Endothelial cell of umbilical vein (primary cell): ENCODE measurements around the gene MYEOV. TPM values are rescaled to one million over a fixed set of nuclear protein-coding genes. Genes with fewer than 3 reads are reported as not detected.

ENCODE experiments used
- BruUV-seq: library from RNA; stranded (reverse); fragments of 400-500 nt; replicated peaks from 2 replicates; lab custom pipeline; 2021; lab: Mats Ljungman, UMichigan
- CTCF ChIA-PET: fragments of 300-600, 350-600 bp; sonication (Branson Sonifier 250); formaldehyde crosslinking; loops from one replicate; lab custom pipeline; 2021; ENCODE audit warnings: antibody characterized with exemption, inconsistent platforms; lab: Charles Lee
- POLR2A ChIA-PET: fragments of 300-600, 350-600 bp; sonication (Branson Sonifier 250); formaldehyde crosslinking; loops from one replicate; lab custom pipeline; 2021; ENCODE audit warnings: antibody characterized with exemption, inconsistent platforms; lab: Charles Lee
- DNase-seq: peaks from one replicate; pipeline ENCODE4 v3.0.0-alpha.2; 2011; ENCODE audit warnings: low read depth, low spot score
- FAIRE-seq: peaks from 2 replicates; lab custom pipeline; 2011; peaks lifted over from hg19 to GRCh38; lab: Jason Lieb, UNC
- H2AFZ ChIP-seq: 2 replicates; pipeline ENCODE4 v1.6.0; 2012; ENCODE audit warnings: low read depth, low read length, control low read depth, inconsistent platforms
- H3K27ac ChIP-seq: 2 replicates; pipeline ENCODE4 v1.5.1; 2011; ENCODE audit warnings: low read depth, mild to moderate bottlenecking, control low read depth, low read length, moderate library complexity; ENCODE audit not compliant: insufficient read depth
- H3K27me3 ChIP-seq, 2 experiments: 2 replicates each; pipeline versions ENCODE4 v1.6.0 to v1.6.1; 2011; ENCODE audit warnings: low read length in 2 of 2, mixed read lengths in 1 of 2; ENCODE audit not compliant: control insufficient read depth in 2 of 2, insufficient read depth in 2 of 2
- H3K36me3 ChIP-seq, 2 experiments: 2 replicates in 1 of 2; 3 replicates in 1 of 2; pipeline ENCODE4 v1.5.1; 2011; ENCODE audit warnings: low read length in 2 of 2, mild to moderate bottlenecking in 1 of 2, moderate library complexity in 1 of 2; ENCODE audit not compliant: control insufficient read depth in 2 of 2, insufficient read depth in 2 of 2; ENCODE audit errors: extremely low read depth in 1 of 2
- H3K4me1 ChIP-seq: 3 replicates; pipeline ENCODE4 v1.5.1; 2011; ENCODE audit warnings: mild to moderate bottlenecking, low read length; ENCODE audit not compliant: control insufficient read depth, insufficient read depth; ENCODE audit errors: extremely low read depth
- H3K4me2 ChIP-seq: 2 replicates; pipeline ENCODE4 v1.6.1; 2011; ENCODE audit warnings: low read length, control low read depth, mixed read lengths; ENCODE audit not compliant: insufficient read depth
- H3K4me3 ChIP-seq, 3 experiments: fragments of 200-600 bp in 1 of 3; sonication (generic), shearing (Covaris generic) in 1 of 3; replicated peaks in 1 of 3; 2 replicates each; pipeline ENCODE4 v1.5.1; 2011 to 2016; ENCODE audit warnings: control low read depth in 3 of 3, low read length in 3 of 3, mild to moderate bottlenecking in 2 of 3, inconsistent platforms in 1 of 3, low read depth in 1 of 3, moderate library complexity in 1 of 3; ENCODE audit not compliant: insufficient read depth in 1 of 3
- H3K79me2 ChIP-seq: 2 replicates; pipeline ENCODE4 v1.6.0; 2012; ENCODE audit warnings: low read length, inconsistent platforms; ENCODE audit not compliant: control insufficient read depth, insufficient read depth
- H3K9ac ChIP-seq: replicated peaks from 2 replicates; pipeline ENCODE3; 2011; ENCODE audit warnings: low read length, control low read depth; ENCODE audit not compliant: insufficient read depth; ENCODE audit errors: extremely low read depth
- H3K9me1 ChIP-seq: replicated peaks from 3 replicates; pipeline ENCODE4 v1.6.0; 2011; ENCODE audit warnings: mild to moderate bottlenecking, low read length; ENCODE audit not compliant: control insufficient read depth, insufficient read depth; ENCODE audit errors: extremely low read depth
- H3K9me3 ChIP-seq: replicated peaks from 2 replicates; pipeline ENCODE4 v1.5.1; 2012; ENCODE audit warnings: low read length, inconsistent platforms; ENCODE audit not compliant: control insufficient read depth, insufficient read depth
- H4K20me1 ChIP-seq: replicated peaks from 2 replicates; pipeline ENCODE3; 2011; ENCODE audit warnings: mild to moderate bottlenecking, low read length; ENCODE audit not compliant: control insufficient read depth, insufficient read depth; ENCODE audit errors: extremely low read depth
- GATA2 ChIP-seq: IDR thresholded peaks from 2 replicates; pipeline ENCODE4 v1.7.0; 2011; ENCODE audit warnings: low read depth, mild to moderate bottlenecking, moderate library complexity, mixed read lengths, low read length; ENCODE audit not compliant: insufficient read length, insufficient read depth
- JUN ChIP-seq: IDR thresholded peaks from 2 replicates; pipeline ENCODE4 v1.6.1; 2011; ENCODE audit warnings: borderline replicate concordance, low read depth; ENCODE audit not compliant: insufficient read length, insufficient read depth
- MAX ChIP-seq: IDR thresholded peaks from 2 replicates; pipeline ENCODE4 v1.6.1; 2011; ENCODE audit not compliant: insufficient read depth, insufficient read length
- POLR2A ChIP-seq: IDR thresholded peaks from 2 replicates; pipeline ENCODE4 v1.6.1; 2012; ENCODE audit warnings: low read depth, mild to moderate bottlenecking, control low read depth, low read length
- POLR2AphosphoS5 ChIP-seq: IDR thresholded peaks from 2 replicates; pipeline ENCODE4 v1.6.1; 2012; ENCODE audit warnings: low read depth, mild to moderate bottlenecking, control low read depth, low read length, moderate library complexity; ENCODE audit not compliant: insufficient read depth
- dilution Hi-C: fragments of 300-500 bp; cut with MboI; formaldehyde crosslinking; loops from one replicate; pipeline ENCODE4 v1.15.0; 2019; ENCODE audit warnings: low sequenced_read_pairs; ENCODE audit not compliant: extremely low pct_ligation_motif_present
- intact Hi-C: fragments of 100-400 bp; cut with micrococcal nuclease; formaldehyde crosslinking; loops from one replicate; pipeline ENCODE4 v1.10.0; 2022
- polyA plus RNA-seq, 4 experiments: library from polyadenylated mRNA; depleted of rRNA in 3 of 4; stranded (reverse) in 3 of 4; unstranded in 1 of 4; fragments of >200 nt; gene quantifications; 2 replicates each; pipeline versions ENCODE4 v1.2.1 to v1.2.3, GENCODE V29; 2011 to 2012; ENCODE audit warnings: missing spikeins in 1 of 4
- total RNA-seq: library from RNA; stranded (reverse); gene quantifications from 2 replicates; pipeline ENCODE4 v1.2.3, GENCODE V29; 2021

MYEOV gene
- total and polyA plus RNA-seq, 2 donors (not counting 3 experiments of a cell fraction or from before 2014, with no cell fraction given): 3.8 to 14.4 TPM

DNA sequence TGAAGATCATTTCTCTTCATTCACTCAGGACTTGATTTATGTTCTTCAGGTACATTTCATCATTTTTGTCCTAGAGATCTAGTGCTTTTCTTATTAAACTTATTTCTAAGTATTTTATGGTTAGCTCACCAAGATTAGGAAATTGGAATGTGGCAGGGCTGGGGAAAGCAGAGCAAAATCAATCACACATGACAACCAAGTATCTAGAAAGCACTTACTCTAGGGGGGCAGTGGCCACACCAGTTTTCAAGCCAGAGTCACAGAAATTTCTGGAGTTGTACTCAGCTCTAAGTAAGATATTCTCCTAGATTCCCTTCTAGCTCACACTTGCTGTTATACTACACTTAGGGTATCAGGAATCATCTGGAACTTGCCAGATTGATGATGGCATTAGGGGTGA is 33.3 kb upstream of the MYEOV start:
- Histone ChIP-seq H3K4me1 (no peaks in the 10 kb centered on the region), H3K4me2 (no peak overlapping the region), H3K36me3 (no peaks in the 10 kb centered on the region), H3K4me3 (no peak overlapping the region), H3K27ac (no peak overlapping the region), H3K79me2 (no peaks in the 10 kb centered on the region), H2AFZ (no peak overlapping the region), H3K27me3 (peaks cover 4% of the 10 kb centered on the region in 2 experiments), H3K9me3 (no peaks in the 10 kb centered on the region), H3K9me1 (no peaks in the 10 kb centered on the region), H3K9ac (no peak overlapping the region), H4K20me1 (no peaks in the 10 kb centered on the region)
- no TSS peak for BruUV-seq
- DNase-seq (no peak), FAIRE-seq (no peak)
- ChIA-PET CTCF (no interaction called here), POLR2A (no interaction called here)
- intact Hi-C loops: loop anchor here (10.0 kb wide), 1 partner anchor 136 kb away; no protein-coding TSS in a partner anchor
- dilution Hi-C loops: no loop called here
- TF ChIP-seq MAX (no peak), POLR2AphosphoS5 (no peak)

GRCh38 chr11:69261116-69261515 is 32.8 kb upstream of the MYEOV start:
- Histone ChIP-seq H3K4me1 (no peaks in the 10 kb centered on the region), H3K36me3 (no peaks in the 10 kb centered on the region), H3K79me2 (no peaks in the 10 kb centered on the region), H3K9me3 (no peaks in the 10 kb centered on the region), H4K20me1 (no peaks in the 10 kb centered on the region), H3K4me3 (no peak overlapping the region), H3K9me1 (no peaks in the 10 kb centered on the region), H3K27ac (no peak overlapping the region), H3K4me2 (no peak overlapping the region), H2AFZ (no peak overlapping the region), H3K27me3 (peaks cover 4% of the 10 kb centered on the region in 2 experiments), H3K9ac (no peak overlapping the region)
- FAIRE-seq: no peak
- POLR2A ChIA-PET: no interaction called here
- intact Hi-C loops (loop anchor here (10.0 kb wide), 1 partner anchor 136 kb away; no protein-coding TSS in a partner anchor), dilution Hi-C loops (no loop called here)
- DNase-seq: no peak
- CTCF ChIA-PET: no interaction called here
- no peak for TF ChIP-seq JUN
- TF ChIP-seq GATA2: no peak
- no peak for TF ChIP-seq POLR2A
- BruUV-seq: no TSS peak
